Ovary (tissue), 9 donors: ENCODE measurements around the gene TPD52L2. TPM values are rescaled to one million over a fixed set of nuclear protein-coding genes. Genes with fewer than 3 reads are reported as not detected.
A peak's percentile ranks its signal among the peaks of the same experiment; 100 is the strongest.
"Not testable (repeated sequence)": the region's sequence is repeated elsewhere in the genome, so short reads cannot be mapped to it uniquely, and the experiment has no call there.

Experiments
- DNase-seq, 5 donors: peaks; one replicate each; pipeline ENCODE4 v3.0.0-alpha.2; 2019 to 2020
- H3K27ac ChIP-seq, 2 donors: fragments of 200-600 bp; one replicate each; pipeline versions ENCODE4 v1.5.1 to v1.8.0; 2019 to 2022
- H3K27me3 ChIP-seq: fragments of 200-600 bp; one replicate; pipeline ENCODE4 v1.8.0; 2022
- H3K36me3 ChIP-seq: fragments of 200-600 bp; sonication (generic); one replicate; pipeline ENCODE4 v1.5.1; 2019
- H3K4me1 ChIP-seq: one replicate; pipeline ENCODE4 v1.8.1; 2013; ENCODE audit warnings: mild to moderate bottlenecking, moderate library complexity; ENCODE audit not compliant: insufficient read depth
- H3K4me3 ChIP-seq: fragments of 200-600 bp; sonication (generic); one replicate; pipeline ENCODE4 v1.5.1; 2017
- H3K9me3 ChIP-seq, 2 donors: fragments of 200-600 bp in 1 of 2; sonication (generic) in 1 of 2; one replicate each; pipeline versions ENCODE4 v1.5.1 to v1.8.1; 2013 to 2019; ENCODE audit warnings: mild to moderate bottlenecking in 1 of 2, moderate library complexity in 1 of 2
- CTCF ChIP-seq, 3 donors: fragments of 450-650 bp in 2 of 3; fragments of 200-600 bp in 1 of 3; IDR thresholded peaks; one replicate each; pipeline versions ENCODE4 v1.5.1 to v1.8.0; 2016 to 2022; ENCODE audit warnings: antibody characterized with exemption in 3 of 3, mild to moderate bottlenecking in 1 of 3
- EP300 ChIP-seq: sonication (generic); formaldehyde crosslinking; IDR thresholded peaks from one replicate; pipeline ENCODE4 v1.6.1; 2017; ENCODE audit warnings: antibody characterized with exemption
- POLR2A ChIP-seq: fragments of 450-650 bp; IDR thresholded peaks from one replicate; pipeline ENCODE4 v1.6.1; 2017; ENCODE audit warnings: antibody characterized with exemption, mild to moderate bottlenecking, moderate library complexity
- WGBS, 3 donors: extraction: QIAGEN DNeasy Blood & Tissue Kit in 1 of 3; methylation state at CpG; one replicate each; pipeline versions ENCODE4 v1.1.5 to v1.1.7; 2013 to 2017; 5-methylcytosine and 5-hydroxymethylcytosine counted together
- intact Hi-C, 4 donors: fragments of 100-400 bp; cut with DNase I; formaldehyde crosslinking; loops; one replicate each; pipeline versions ENCODE4 v1.11.0 to v1.15.1; 2022 to 2023
- polyA plus RNA-seq, 2 donors: library from polyadenylated mRNA; stranded (reverse); fragments of 200-250 nt in 1 of 2; fragments of 350-450 nt in 1 of 2; fragmentation: Illumina TruSeq in 1 of 2; extraction: RNeasy Lipid Tissue Mini Kit (QIAGEN cat#74804) in 1 of 2; gene quantifications; one replicate each; pipeline ENCODE4 v1.2.3, GENCODE V29; 2013 to 2014
- total RNA-seq, 7 donors: library from RNA; depleted of rRNA in 2 of 7; stranded (reverse); fragments of >200 nt in 2 of 7; fragmentation: NEBNext Ultra II Directional in 3 of 7; extraction: Animal tissue kit (Norgen Biotek cat#: 25700) in 3 of 7; gene quantifications; one replicate each; pipeline versions ENCODE4 v1.1.0 to v1.2.4, GENCODE V29; 2016 to 2023
- donor health status: DM: no; HTN: no; CAD: no; lungs with moderate emphysema.
- donor health status: DM: no; HTN: no; CAD: no.
- donor health status: Bipolar disorder and iron deficiency.
- donor health status: DM: yes; HTN: yes; CAD: no.
- donor health status: DM: no; HTN: no; CAD: no.
- donor health status: DM: yes; HTN: yes; CAD: no.

The TPD52L2 gene
- total and polyA plus RNA-seq, 9 donors, result 51.5 to 78.9 (median 70.4) TPM

- H3K27ac ChIP-seq, result no peak overlapping the region
- TF ChIP-seq POLR2A (no peak), CTCF (IDR thresholded peaks at IDR 0.05) (no peak), EP300 (no peak)
- peak in 1 of 5 donors; percentile 34 for DNase-seq
- H3K4me3 ChIP-seq, result no peak overlapping the region
- intact Hi-C loops, result no loop called here
- H3K27me3 ChIP-seq, result no peaks in the 10 kb centered on the region
- WGBS, 3 donors, result 82 to 87% (median 86%) methylated on average over 27 of the region's 27 CpGs
- H3K9me3 ChIP-seq, result no peaks in the 10 kb centered on the region
- peaks cover 45% of the 10 kb centered on the region for H3K4me1 ChIP-seq
- H3K36me3 ChIP-seq, result no peaks in the 10 kb centered on the region
These were observed 14.2 kb upstream of the TPD52L2 start for GRCh38 chr20:63850689-63851547.

- H3K9me3 ChIP-seq, DNase-seq, H3K27ac ChIP-seq, intact Hi-C loops, H3K4me3 ChIP-seq, H3K36me3 ChIP-seq, H3K27me3 ChIP-seq: not testable (repeated sequence)
- H3K4me1 ChIP-seq, result peaks cover 45% of the 10 kb centered on the region
- WGBS, 3 donors, result 87 to 91% (median 89%) methylated on average over 14 of the region's 14 CpGs
These were observed 13.5 kb upstream of the TPD52L2 start for GRCh38 chr20:63851548-63851943.

GRCh38 chr20:63853733-63854068 is 11.4 kb upstream of the TPD52L2 start:
- peaks cover 38% of the 10 kb centered on the region for H3K4me1 ChIP-seq
- peak overlapping the region in 1 of 2 donors; percentile 81 for H3K27ac ChIP-seq
- H3K36me3 ChIP-seq, H3K9me3 ChIP-seq, DNase-seq, intact Hi-C loops, H3K4me3 ChIP-seq, H3K27me3 ChIP-seq: not testable (repeated sequence)
- WGBS, 3 donors, result 68 to 81% (median 69%) methylated on average over 4 of the region's 4 CpGs

- Histone ChIP-seq H3K9me3 (no peaks in the 10 kb centered on the region), H3K4me1 (peaks cover 43% of the 10 kb centered on the region), H3K27ac (peak overlapping the region; percentile 78 to 81), H3K4me3 (peak overlapping the region; percentile 14), H3K36me3 (no peaks in the 10 kb centered on the region), H3K27me3 (no peaks in the 10 kb centered on the region)
- intact Hi-C loops, result no loop called here
- WGBS, 3 donors, result 13 to 23% (median 13%) methylated on average over 10 to 17 of the region's 17 CpGs
- no peak for TF ChIP-seq EP300
- no peak for TF ChIP-seq POLR2A
- DNase-seq, result peak; percentile 44 to 73 (median 62)
These were observed 10.9 kb upstream of the TPD52L2 start for GRCh38 chr20:63854069-63854765.

- H3K27me3 ChIP-seq, result no peaks in the 10 kb centered on the region
- H3K9me3 ChIP-seq, result no peaks in the 10 kb centered on the region
- no peak for TF ChIP-seq POLR2A
- no peak for TF ChIP-seq CTCF (IDR thresholded peaks at IDR 0.05)
- no peak for TF ChIP-seq EP300
- H3K36me3 ChIP-seq, result no peaks in the 10 kb centered on the region
- peaks cover 47% of the 10 kb centered on the region for H3K4me1 ChIP-seq
- 6 to 9% (median 8%) methylated on average over 23 to 26 of the region's 26 CpGs for WGBS, 3 donors
- peak overlapping the region; percentile 14 for H3K4me3 ChIP-seq
- peak overlapping the region; percentile 78 to 81 for H3K27ac ChIP-seq
- DNase-seq, result peak; percentile 52 to 79 (median 65)
- intact Hi-C loops, result loop anchor here in 2 of 4 donors (5.0 kb wide), 2 partner anchors 73 to 78 kb away; no protein-coding TSS in a partner anchor
These were observed 10.2 kb upstream of the TPD52L2 start for GRCh38 chr20:63854766-63855362.
